ENCODE measurements around the gene DGCR8.

GRCh38 chr22:20142711-20143621 lies 62.9 kb downstream of the DGCR8 start:
- TF ChIP-seq CTCF (IDR thresholded peaks at IDR 0.05 in 8 of 11, conservative IDR thresholded peaks at IDR 0.05 in 3 of 11) = no peak
- TF ChIP-seq POLR2A (IDR thresholded peaks at IDR 0.05) = no peak

All from spleen (tissue), 7 donors.